ENCODE results near the gene AP3D1. TPM values are rescaled to one million over a fixed set of nuclear protein-coding genes. Genes with fewer than 3 reads are reported as not detected.

Gene AP3D1
- total and polyA plus RNA-seq, 12 donors = 51.3 to 193 (median 121) TPM

- H3K27me3 ChIP-seq = no peaks in the 10 kb centered on the region
- no peak overlapping the region for H3K27ac ChIP-seq
- no peak overlapping the region for H3K4me3 ChIP-seq
- H3K9me3 ChIP-seq (replicated peaks in 1 of 3) = no peaks in the 10 kb centered on the region
- H3K36me3 ChIP-seq (replicated peaks in 1 of 2) = peaks cover 0 to 54% of the 10 kb centered on the region in 2 donors
- intact Hi-C loops (cut with DNase I) = no loop called here
- no peak for TF ChIP-seq POLR2A (IDR thresholded peaks at IDR 0.05)
- TF ChIP-seq CTCF (IDR thresholded peaks at IDR 0.05) = no peak
- H3K4me1 ChIP-seq (replicated peaks in 1 of 2) = peaks cover 6 to 10% of the 10 kb centered on the region in 2 donors
- DNase-seq = no peak
- 88 to 91% (median 90%) methylated on average over 35 to 45 of the region's 45 CpGs for WGBS, 4 donors
These were observed 49.7 kb downstream of the AP3D1 start for GRCh38 chr19:2101417-2102335.

DNA sequence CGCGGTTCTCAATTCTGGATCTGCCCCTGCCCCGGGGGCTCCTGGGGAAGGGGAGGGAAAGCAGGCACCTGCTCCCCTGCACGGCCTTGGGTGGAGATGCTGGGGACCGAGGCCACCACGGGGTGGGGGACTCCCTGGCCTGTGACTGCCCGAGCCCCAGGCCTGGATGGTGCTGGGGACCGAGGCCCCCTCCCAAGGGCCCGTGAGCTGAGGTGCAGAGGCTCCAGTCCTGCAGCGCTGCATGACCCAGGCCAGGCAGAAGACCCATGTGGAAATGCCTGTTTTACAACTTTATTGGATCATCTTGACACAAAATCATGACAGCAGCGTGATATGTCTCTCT lies 50.7 kb downstream of the AP3D1 start:
- WGBS, 4 donors = 85 to 94% (median 91%) methylated on average over 7 to 11 of the region's 11 CpGs
- no peak for DNase-seq
- Histone ChIP-seq H3K4me1 (replicated peaks in 1 of 2) (peaks cover 7 to 10% of the 10 kb centered on the region in 2 donors), H3K4me3 (no peak overlapping the region), H3K9me3 (replicated peaks in 1 of 3) (no peaks in the 10 kb centered on the region), H3K36me3 (replicated peaks in 1 of 2) (peaks cover 0 to 44% of the 10 kb centered on the region in 2 donors), H3K27me3 (no peaks in the 10 kb centered on the region), H3K27ac (no peak overlapping the region)
- intact Hi-C loops (cut with DNase I) = no loop called here
- TF ChIP-seq CTCF (IDR thresholded peaks at IDR 0.05) (no peak), POLR2A (IDR thresholded peaks at IDR 0.05) (no peak)

DNA sequence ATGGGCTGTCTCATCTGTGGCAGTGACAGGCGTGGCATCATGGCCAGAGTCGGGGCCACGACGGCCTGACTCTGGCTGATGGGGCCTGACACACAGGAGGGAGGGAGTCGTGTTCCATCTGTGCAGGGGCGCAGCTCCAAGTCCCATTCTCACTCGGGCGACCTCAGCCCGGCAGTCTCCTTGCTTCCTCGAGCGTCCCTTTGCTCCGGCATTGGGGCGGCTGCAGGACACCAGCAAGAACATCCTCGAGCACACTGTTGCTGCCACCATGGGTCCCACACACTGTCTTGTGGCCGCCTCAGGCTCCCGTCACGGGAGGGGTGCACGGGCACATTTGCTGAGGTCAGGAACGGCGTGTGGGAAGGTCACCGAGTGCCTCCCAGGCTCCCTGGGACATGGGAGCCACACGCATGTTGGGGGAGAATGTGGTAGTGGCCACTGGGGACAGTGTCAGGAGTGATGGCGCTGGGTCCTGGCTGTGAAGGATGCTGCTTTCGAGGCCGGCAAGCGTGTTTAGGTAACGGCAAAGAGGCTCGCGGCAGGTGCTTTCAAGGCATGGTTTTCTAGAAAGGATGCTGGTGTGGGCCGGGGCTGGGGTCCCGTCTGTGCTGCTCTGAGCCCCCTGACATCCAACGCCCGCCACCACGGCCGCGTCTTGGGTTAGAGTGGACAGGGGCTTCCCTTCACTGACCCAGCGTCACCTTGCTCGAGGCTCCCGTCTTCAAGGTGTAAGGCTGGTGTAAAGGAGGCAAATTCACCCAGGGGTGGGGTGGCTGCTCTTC lies 51.2 kb downstream of the AP3D1 start:
- no peak for TF ChIP-seq POLR2A (IDR thresholded peaks at IDR 0.05)
- H3K27ac ChIP-seq = no peak overlapping the region

DNA sequence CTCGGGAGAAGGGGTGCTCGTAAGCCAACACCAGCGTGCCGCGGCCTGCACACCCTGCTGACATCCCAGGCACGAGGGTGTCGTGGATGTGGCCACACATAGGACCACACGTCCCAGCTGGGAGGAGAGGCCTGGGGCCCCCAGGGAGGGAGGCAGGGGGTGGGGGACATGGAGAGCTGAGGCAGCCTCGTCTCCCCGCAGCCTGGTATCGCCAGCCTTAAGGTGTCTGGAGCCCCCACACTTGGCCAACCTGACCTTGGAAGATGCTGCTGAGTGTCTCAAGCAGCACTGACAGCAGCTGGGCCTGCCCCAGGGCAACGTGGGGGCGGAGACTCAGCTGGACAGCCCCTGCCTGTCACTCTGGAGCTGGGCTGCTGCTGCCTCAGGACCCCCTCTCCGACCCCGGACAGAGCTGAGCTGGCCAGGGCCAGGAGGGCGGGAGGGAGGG lies 52.3 kb downstream of the AP3D1 start:
- H3K27ac ChIP-seq = no peak overlapping the region
- H3K4me1 ChIP-seq (replicated peaks in 1 of 2) = peaks cover 20 to 24% of the 10 kb centered on the region in 2 donors
- 60 to 76% (median 61%) methylated on average over 2 to 16 of the region's 16 CpGs for WGBS, 4 donors
- DNase-seq = no peak
- no peaks in the 10 kb centered on the region for H3K27me3 ChIP-seq
- no peak overlapping the region for H3K4me3 ChIP-seq
- H3K36me3 ChIP-seq (replicated peaks in 1 of 2) = peaks cover 0 to 39% of the 10 kb centered on the region in 2 donors
- TF ChIP-seq CTCF (IDR thresholded peaks at IDR 0.05) (no peak), POLR2A (IDR thresholded peaks at IDR 0.05) (no peak)
- H3K9me3 ChIP-seq (replicated peaks in 1 of 3) = no peaks in the 10 kb centered on the region
- intact Hi-C loops (cut with DNase I) = no loop called here

More for the DNA sequence above, 51.2 kb downstream of the AP3D1 start:
- DNase-seq = no peak
- Histone ChIP-seq H3K4me1 (replicated peaks in 1 of 2) (peaks cover 13 to 16% of the 10 kb centered on the region in 2 donors), H3K9me3 (replicated peaks in 1 of 3) (no peaks in the 10 kb centered on the region), H3K36me3 (replicated peaks in 1 of 2) (peaks cover 0 to 39% of the 10 kb centered on the region in 2 donors), H3K4me3 (no peak overlapping the region), H3K27me3 (no peaks in the 10 kb centered on the region)
- intact Hi-C loops (cut with DNase I) = no loop called here
- WGBS, 4 donors = 89 to 96% (median 91%) methylated on average over 13 to 39 of the region's 39 CpGs
